GM19438 (cell line): Measurements from ENCODE around the gene CRAMP1.
"Not testable (repeated sequence)": the region's sequence is repeated elsewhere in the genome, so short reads cannot be mapped to it uniquely, and the experiment has no call there.

ENCODE experiments used
- ATAC-seq: cut with Tn5 transposase; IDR thresholded peaks from one replicate; pipeline ENCODE4 v1.9.1; 2021; ENCODE audit warnings: low read depth; ENCODE audit not compliant: unreplicated experiment

Gene CRAMP1

GRCh38 chr16:1677942-1678499, 65.9 kb downstream of the CRAMP1 start, which contains the start of gene JPT2:
Gene JPT2, plus strand, starts transcription at chr16:1678279. Its CDS starts 34 bp downstream, at chr16:1678313.
- peak; percentile 88 for ATAC-seq

DNA sequence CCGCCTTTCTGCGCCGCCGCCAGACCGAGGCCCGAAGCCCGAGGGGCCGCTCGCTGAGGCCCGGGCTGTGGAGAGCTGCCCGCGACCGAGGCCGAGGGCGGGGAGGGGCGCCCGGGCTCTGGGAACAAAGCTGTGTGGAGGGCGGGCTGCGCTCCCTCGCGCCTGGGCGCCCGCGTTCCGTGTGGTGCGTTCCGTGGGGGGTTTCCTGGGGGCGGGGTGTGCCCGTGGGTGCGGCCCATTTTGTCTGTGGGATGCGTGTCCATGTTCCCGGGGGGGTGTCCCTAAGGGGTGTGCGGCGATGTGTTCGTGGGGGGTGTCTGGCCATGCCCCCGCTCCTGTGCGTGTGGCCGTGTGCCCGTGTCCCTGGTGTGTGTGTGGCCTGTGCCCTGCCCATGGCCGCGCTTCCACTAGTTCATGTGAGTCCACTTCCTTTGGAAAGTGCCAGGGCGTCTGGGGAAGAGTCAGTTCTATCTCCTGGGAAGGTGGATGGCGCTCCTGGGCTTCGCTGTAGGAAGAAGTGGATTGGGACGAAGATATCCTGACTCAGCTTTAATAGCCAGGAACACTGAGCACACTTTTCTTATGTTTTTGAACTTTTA, 66.4 kb downstream of the CRAMP1 start:
- ATAC-seq: no peak

GRCh38 chr16:1680361-1680760, 68.2 kb downstream of the CRAMP1 start:
- ATAC-seq: no peak

DNA sequence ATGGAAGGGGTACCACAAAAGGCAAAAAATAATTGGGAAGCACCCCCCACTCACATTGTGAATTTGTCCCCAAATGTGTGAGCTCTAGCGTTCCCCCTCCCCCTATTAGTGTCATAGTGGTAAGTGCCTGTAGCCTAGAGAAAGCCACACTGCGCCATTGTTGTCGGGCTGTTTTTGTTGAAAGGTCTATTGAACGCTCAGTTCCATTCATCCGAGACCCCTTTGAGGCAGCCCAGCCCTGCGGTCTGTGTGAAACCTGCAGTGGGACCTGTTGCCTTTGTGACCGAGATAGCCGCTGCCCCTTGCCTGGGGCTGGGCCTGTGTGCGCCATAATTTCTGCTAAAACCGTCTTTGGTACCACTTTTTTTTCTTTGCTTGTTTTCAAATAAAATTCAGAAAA, 68.9 kb downstream of the CRAMP1 start:
- ATAC-seq: no peak

DNA sequence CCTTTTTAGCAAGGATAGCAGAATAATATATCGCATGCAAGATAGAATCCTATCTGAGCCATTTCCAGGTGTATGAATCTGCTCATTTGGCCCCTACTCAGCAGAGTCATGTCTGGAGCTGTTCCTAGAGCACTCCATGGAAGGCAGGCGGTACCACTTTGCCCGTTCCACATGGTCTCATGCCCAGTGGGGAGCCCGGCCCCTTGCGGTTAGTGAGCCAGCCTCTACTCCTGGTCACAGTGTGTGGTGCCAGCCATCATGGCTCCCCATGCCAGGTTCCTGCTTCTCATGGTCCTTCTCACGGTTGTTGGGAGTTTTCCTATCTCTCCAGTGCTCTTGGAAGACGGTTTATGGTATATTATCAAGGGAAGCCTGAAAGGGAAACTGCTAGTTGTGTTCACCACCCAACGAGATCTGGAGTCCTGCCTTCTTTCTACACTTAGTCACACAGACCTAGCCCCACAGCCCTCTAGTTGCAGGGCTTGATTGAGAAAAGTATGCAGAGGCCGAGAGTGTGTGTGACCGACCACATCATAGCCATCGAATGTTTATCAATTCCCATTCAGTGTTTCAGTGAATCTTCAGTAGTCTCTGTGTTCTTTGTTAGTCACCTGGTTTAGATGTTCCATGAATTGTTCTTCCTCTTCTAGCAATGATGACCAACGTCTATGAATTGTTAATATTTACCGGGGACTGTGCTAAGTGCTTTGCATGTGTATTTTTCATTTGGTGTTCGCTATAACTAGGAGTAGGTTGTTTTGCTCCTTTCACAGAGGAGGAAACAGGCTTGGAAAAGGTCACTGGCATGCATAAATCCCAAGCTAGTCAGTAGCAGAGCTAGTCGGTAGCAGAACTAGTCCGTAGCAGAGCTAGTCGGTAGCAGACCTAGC, 75.5 kb downstream of the CRAMP1 start:
- no peak for ATAC-seq

DNA sequence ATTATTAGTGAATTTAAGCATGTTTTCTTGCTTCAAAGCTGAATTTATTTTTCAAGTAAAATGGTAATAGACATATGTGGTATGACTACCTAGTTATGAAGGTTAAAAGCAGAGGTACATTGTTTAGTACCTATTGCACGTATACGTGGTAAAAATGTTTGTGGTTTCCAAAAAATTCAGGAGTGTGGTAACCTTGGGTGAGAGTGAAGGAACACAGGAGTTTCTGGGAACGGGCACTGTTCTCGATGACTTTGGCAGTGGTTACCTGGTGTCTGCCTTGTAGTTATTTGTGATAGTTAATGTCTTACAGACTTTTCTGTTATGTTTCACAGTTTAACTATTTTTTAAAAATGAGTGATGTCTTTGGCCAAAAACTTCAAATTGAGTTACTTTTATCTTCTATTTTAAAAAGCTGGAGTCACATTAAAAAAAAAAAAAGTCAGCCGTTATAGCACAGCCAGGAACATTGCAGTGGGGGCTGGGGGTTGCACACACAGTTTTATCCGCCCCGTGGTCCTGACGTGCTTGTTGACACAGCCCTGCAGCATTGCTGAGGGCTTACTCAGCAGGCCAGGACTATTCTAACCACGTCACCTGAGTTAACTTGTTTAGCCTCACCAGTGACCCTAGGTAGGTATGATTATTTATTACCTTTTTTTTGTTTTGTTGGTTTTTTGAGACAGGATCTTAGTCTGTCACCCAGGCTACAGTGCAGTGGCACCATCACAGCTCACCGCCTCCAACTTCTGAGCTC, 76.8 kb downstream of the CRAMP1 start:
- ATAC-seq: no peak

DNA sequence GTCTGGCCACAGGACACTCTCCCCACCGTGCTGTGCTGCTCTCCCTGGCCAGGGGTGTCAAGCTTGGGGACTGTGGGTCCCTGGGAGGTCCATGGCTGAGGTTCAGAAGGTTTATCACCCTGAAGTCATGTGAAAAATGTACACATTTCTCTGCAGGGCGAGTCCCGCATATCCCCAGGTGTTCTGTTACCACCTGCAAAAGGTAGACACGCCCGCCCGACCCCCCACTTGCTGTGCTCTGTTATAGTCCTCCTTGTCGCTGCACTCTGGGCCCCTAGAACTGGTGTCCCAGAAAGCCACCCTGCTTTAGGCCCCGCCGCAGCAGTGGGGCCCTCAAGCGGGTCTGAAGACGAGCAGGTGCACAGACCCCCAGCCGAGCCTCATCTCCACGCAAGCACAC, 77.7 kb downstream of the CRAMP1 start:
- ATAC-seq: no peak

DNA sequence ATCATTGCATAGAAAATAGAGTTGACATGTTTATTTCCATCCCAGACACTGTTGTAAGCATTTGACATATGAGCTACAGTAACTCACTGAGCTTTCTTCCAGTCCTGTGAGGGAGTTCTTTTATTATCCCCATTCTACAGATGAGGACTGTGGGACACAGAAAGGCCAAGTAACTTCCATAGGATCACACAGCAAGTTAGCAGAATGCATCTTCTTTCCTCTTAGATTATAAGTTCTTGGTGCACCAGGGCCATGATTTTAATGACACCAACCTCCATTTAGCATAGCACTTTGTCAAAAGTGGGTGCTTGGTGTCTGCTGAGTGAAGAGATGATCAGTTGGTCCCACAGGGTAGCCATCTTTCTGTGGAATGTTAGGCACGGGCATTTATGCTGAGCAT, 78.7 kb downstream of the CRAMP1 start:
- no peak for ATAC-seq

GRCh38 chr16:1691276-1691675, 79.1 kb downstream of the CRAMP1 start:
- ATAC-seq: no peak

GRCh38 chr16:1691956-1692355, 79.8 kb downstream of the CRAMP1 start:
- ATAC-seq: no peak

DNA sequence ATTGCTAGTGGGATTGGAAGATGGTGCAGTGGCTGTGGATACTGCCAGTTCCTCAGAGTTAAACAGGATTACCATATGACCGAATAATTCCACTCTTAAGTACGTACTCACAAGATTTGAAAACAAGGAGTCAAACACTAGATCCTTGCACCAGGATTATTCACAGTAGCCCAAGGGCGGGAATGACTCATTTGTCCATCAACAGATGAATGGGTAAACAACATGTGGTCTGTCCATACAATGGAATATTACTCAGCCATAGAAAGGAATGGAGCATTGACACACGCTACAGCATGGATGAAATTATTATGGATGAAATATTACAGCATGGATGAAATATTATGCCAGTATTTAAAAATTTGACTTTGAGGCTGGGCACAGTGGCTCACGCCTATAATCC, 84.7 kb downstream of the CRAMP1 start:
- no peak for ATAC-seq

GRCh38 chr16:1698680-1699079, 86.5 kb downstream of the CRAMP1 start:
- no peak for ATAC-seq

DNA sequence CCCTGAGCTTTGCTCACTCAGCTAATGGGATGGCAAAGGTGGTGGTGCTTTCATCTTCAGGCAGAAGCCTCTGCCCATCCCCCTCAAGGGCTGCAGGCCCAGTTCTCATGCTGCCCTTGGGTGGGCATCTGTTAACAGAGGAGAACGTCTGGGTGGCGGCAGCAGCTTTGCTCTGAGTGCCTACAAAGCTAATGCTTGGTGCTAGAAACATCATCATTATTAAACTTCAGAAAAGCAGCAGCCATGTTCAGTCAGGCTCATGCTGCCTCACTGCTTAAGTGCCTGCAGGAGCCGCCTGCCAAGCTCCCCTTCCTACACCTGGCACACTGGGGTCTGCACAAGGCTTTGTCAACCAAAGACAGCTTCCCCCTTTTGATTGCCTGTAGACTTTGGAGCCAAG, 88.1 kb downstream of the CRAMP1 start:
- no peak for ATAC-seq

GRCh38 chr16:1701216-1701878, 89.2 kb downstream of the CRAMP1 start:
- no peak for ATAC-seq

DNA sequence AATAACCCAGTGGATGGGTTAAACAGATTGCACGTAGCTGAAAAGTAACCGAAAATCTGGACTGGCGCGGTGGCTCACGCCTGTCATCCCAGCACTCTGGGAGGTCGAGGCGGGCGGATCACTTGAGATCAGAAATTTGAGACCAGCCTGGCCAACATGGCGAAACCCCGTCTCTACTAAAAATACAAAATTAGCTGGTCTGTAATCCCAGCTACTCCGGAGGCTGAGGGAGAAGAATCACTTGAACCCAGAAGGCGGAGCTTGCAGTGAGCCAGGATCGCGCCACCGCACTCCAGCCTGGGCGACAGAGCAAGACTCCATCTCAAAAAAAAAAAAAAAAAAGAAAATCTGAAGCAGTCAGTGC, 93.1 kb downstream of the CRAMP1 start:
- not testable (repeated sequence) for ATAC-seq

- ATAC-seq: peak; percentile 76
Observed at GRCh38 chr16:1705688-1706385, 93.7 kb downstream of the CRAMP1 start, which contains the start of gene MAPK8IP3. Gene MAPK8IP3, plus strand, starts transcription at chr16:1706195. Its CDS starts 145 bp downstream, at chr16:1706340.

- ATAC-seq: peak; percentile 37
Observed at GRCh38 chr16:1706386-1707192, 94.4 kb downstream of the CRAMP1 start.

GRCh38 chr16:1707193-1707790, 95.1 kb downstream of the CRAMP1 start:
- no peak for ATAC-seq
